Measurements from ENCODE around the gene AKR1C3. TPM values are rescaled to one million over a fixed set of nuclear protein-coding genes. Genes with fewer than 3 reads are reported as not detected.
"Not testable (repeated sequence)": the region's sequence is repeated elsewhere in the genome, so short reads cannot be mapped to it uniquely, and the experiment has no call there.

Gene AKR1C3
- total RNA-seq, 2 donors from 2014 or later = 21.0 to 29.6 TPM

- no peak for DNase-seq (ENCODE audit: low spot score)
- intact Hi-C loops (cut with DNase I) = no loop called here
Observed at GRCh38 chr10:5079306-5079830, 14.8 kb upstream of the AKR1C3 start.

GRCh38 chr10:5079836-5080235, 14.4 kb upstream of the AKR1C3 start:
- intact Hi-C loops (cut with DNase I) = no loop called here
- DNase-seq (ENCODE audit: low spot score) = no peak

GRCh38 chr10:5081091-5081490, 13.1 kb upstream of the AKR1C3 start:
- intact Hi-C loops (cut with DNase I) = no loop called here
- DNase-seq (ENCODE audit: low spot score) = no peak

GRCh38 chr10:5088703-5089261, 5.4 kb upstream of the AKR1C3 start:
- no peak for DNase-seq (ENCODE audit: low spot score)
- intact Hi-C loops (cut with DNase I) = no loop called here

GRCh38 chr10:5089865-5090264, 4.3 kb upstream of the AKR1C3 start:
- DNase-seq (ENCODE audit: low spot score) = no peak
- intact Hi-C loops (cut with DNase I) = loop anchor here (10.0 kb wide), 1 partner anchor 235 kb away; no protein-coding TSS in a partner anchor

GRCh38 chr10:5090551-5090950, 3.7 kb upstream of the AKR1C3 start:
- intact Hi-C loops (cut with DNase I) = loop anchor here (10.0 kb wide), 1 partner anchor 236 kb away; no protein-coding TSS in a partner anchor
- DNase-seq (ENCODE audit: low spot score) = no peak

GRCh38 chr10:5091196-5091595, 3.0 kb upstream of the AKR1C3 start:
- intact Hi-C loops (cut with DNase I) = loop anchor here (10.0 kb wide), 1 partner anchor 236 kb away; no protein-coding TSS in a partner anchor
- DNase-seq (ENCODE audit: low spot score) = no peak

GRCh38 chr10:5092375-5092774, 1.8 kb upstream of the AKR1C3 start:
- intact Hi-C loops (cut with DNase I) = loop anchor here (10.0 kb wide), 1 partner anchor 238 kb away; no protein-coding TSS in a partner anchor
- DNase-seq (ENCODE audit: low spot score) = no peak

GRCh38 chr10:5092848-5093790, 1.1 kb upstream of the AKR1C3 start:
- intact Hi-C loops (cut with DNase I) = loop anchor here (10.0 kb wide), 1 partner anchor 238 kb away; no protein-coding TSS in a partner anchor
- no peak for DNase-seq (ENCODE audit: low spot score)

- intact Hi-C loops (cut with DNase I) = loop anchor here (10.0 kb wide), 1 partner anchor 241 kb away; no protein-coding TSS in a partner anchor
Observed at GRCh38 chr10:5095687-5096086, 1.5 kb downstream of the AKR1C3 start.

GRCh38 chr10:5096108-5096507, 1.9 kb downstream of the AKR1C3 start:
- no peak for DNase-seq (ENCODE audit: low spot score)
- intact Hi-C loops (cut with DNase I) = loop anchor here (10.0 kb wide), 1 partner anchor 241 kb away; no protein-coding TSS in a partner anchor

More at GRCh38 chr10:5095687-5096086, 1.5 kb downstream of the AKR1C3 start:
- no peak for DNase-seq (ENCODE audit: low spot score)

GRCh38 chr10:5102479-5102878, 8.3 kb downstream of the AKR1C3 start:
- DNase-seq (ENCODE audit: low spot score); intact Hi-C loops (cut with DNase I): not testable (repeated sequence)

- DNase-seq (ENCODE audit: low spot score) = no peak
- intact Hi-C loops (cut with DNase I) = no loop called here
Observed at GRCh38 chr10:5103481-5103880, 9.3 kb downstream of the AKR1C3 start.

- DNase-seq (ENCODE audit: low spot score) = no peak
- intact Hi-C loops (cut with DNase I) = no loop called here
Observed at GRCh38 chr10:5105626-5106025, 11.4 kb downstream of the AKR1C3 start.

- intact Hi-C loops (cut with DNase I) = no loop called here
Observed at GRCh38 chr10:5106553-5106952, 12.3 kb downstream of the AKR1C3 start.

GRCh38 chr10:5107860-5108526, 13.8 kb downstream of the AKR1C3 start:
- no peak for DNase-seq (ENCODE audit: low spot score)
- intact Hi-C loops (cut with DNase I) = no loop called here

More at GRCh38 chr10:5106553-5106952, 12.3 kb downstream of the AKR1C3 start:
- no peak for DNase-seq (ENCODE audit: low spot score)

- intact Hi-C loops (cut with DNase I) = no loop called here
- no peak for DNase-seq (ENCODE audit: low spot score)
Observed at GRCh38 chr10:5108658-5109416, 14.6 kb downstream of the AKR1C3 start.

- DNase-seq (ENCODE audit: low spot score); intact Hi-C loops (cut with DNase I): not testable (repeated sequence)
Observed at GRCh38 chr10:5109861-5110260, 15.6 kb downstream of the AKR1C3 start.

- DNase-seq (ENCODE audit: low spot score) = no peak
- intact Hi-C loops (cut with DNase I) = no loop called here
Observed at GRCh38 chr10:5116621-5117020, 22.4 kb downstream of the AKR1C3 start.

Data from posterior vena cava (tissue), 2 donors.